Aorta (tissue), 5 donors: ENCODE measurements around the gene BMP6. TPM values are rescaled to one million over a fixed set of nuclear protein-coding genes. Genes with fewer than 3 reads are reported as not detected.

Experiments used
- ATAC-seq: fragments of 200-7000 bp; cut with Tn5 transposase; one replicate; pipeline ENCODE4 v1.9.1; 2022; ENCODE audit warnings: moderate library complexity; ENCODE audit not compliant: low FRiP score
- DNase-seq, 2 donors: peaks; one replicate each; pipeline ENCODE4 v3.0.0-alpha.2; 2020
- H3K27ac ChIP-seq, 2 donors: one replicate each; pipeline ENCODE4 v1.5.1; 2013; ENCODE audit warnings: low read length in 2 of 2, mild to moderate bottlenecking in 2 of 2, moderate library complexity in 2 of 2, control low read depth in 1 of 2, inconsistent platforms in 1 of 2, low read depth in 1 of 2
- H3K27me3 ChIP-seq, 2 donors: one replicate each; pipeline ENCODE4 v1.6.1; 2013; ENCODE audit warnings: control low read depth in 1 of 2, low read length in 1 of 2, mild to moderate bottlenecking in 1 of 2, moderate library complexity in 1 of 2; ENCODE audit not compliant: insufficient read depth in 2 of 2, control insufficient read depth in 1 of 2
- H3K36me3 ChIP-seq, 2 donors: one replicate each; pipeline ENCODE4 v1.6.1; 2013; ENCODE audit warnings: control low read depth in 1 of 2, low read length in 1 of 2, mild to moderate bottlenecking in 1 of 2; ENCODE audit not compliant: insufficient read depth in 2 of 2, control insufficient read depth in 1 of 2
- H3K4me1 ChIP-seq, 2 donors: one replicate each; pipeline ENCODE4 v1.6.1; 2013; ENCODE audit warnings: low read length in 2 of 2, control low read depth in 1 of 2, mild to moderate bottlenecking in 1 of 2, moderate library complexity in 1 of 2; ENCODE audit not compliant: insufficient read depth in 2 of 2, control insufficient read depth in 1 of 2
- H3K4me3 ChIP-seq, 2 donors: one replicate each; pipeline ENCODE4 v1.5.1; 2013; ENCODE audit warnings: low read length in 2 of 2, control low read depth in 1 of 2, mild to moderate bottlenecking in 1 of 2
- H3K9me3 ChIP-seq: one replicate; pipeline ENCODE4 v1.6.1; 2013; ENCODE audit warnings: mild to moderate bottlenecking, low read length; ENCODE audit not compliant: control insufficient read depth
- WGBS, 2 donors: extraction: QIAGEN DNeasy Blood & Tissue Kit; methylation state at CpG; one replicate each; pipeline ENCODE4 v1.1.7; 2013; 5-methylcytosine and 5-hydroxymethylcytosine counted together
- intact Hi-C, 2 donors: fragments of 100-400 bp; cut with DNase I; formaldehyde crosslinking; loops; one replicate each; pipeline versions ENCODE4 v1.14.2 to v1.15.0; 2022
- polyA plus RNA-seq, 2 donors: library from polyadenylated mRNA; stranded (reverse); fragments of 200-250 nt; gene quantifications; one replicate each; pipeline ENCODE4 v1.2.3, GENCODE V29; 2013
- total RNA-seq, 2 donors: library from RNA; stranded (reverse); fragmentation: NEBNext Ultra II Directional; extraction: Animal tissue kit (Norgen Biotek cat#: 25700); gene quantifications; one replicate each; pipeline ENCODE4 v1.2.1, GENCODE V29; 2021
- donor health status: healthy with polysubstance abuse.
- donor health status: Bipolar disorder and iron deficiency.
- donor health status: DM: no; HTN: no; CAD: no.
- donor health status: DM: no; HTN: no; CAD: no.
- donor health status: DM: yes; HTN: yes; CAD: no.

The BMP6 gene
- total and polyA plus RNA-seq, 4 donors = 1.2 to 5.2 (median 4.0) TPM

GRCh38 chr6:7731294-7731693, 5.4 kb downstream of the BMP6 start:
- Histone ChIP-seq H3K4me3 (no peak overlapping the region), H3K27ac (no peak overlapping the region), H3K27me3 (peaks cover 0 to 1% of the 10 kb centered on the region in 2 donors), H3K4me1 (no peaks in the 10 kb centered on the region), H3K36me3 (no peaks in the 10 kb centered on the region), H3K9me3 (no peaks in the 10 kb centered on the region)
- ATAC-seq (no peak), DNase-seq (no peak)
- intact Hi-C loops = no loop called here
- WGBS, 2 donors = 93 to 95% methylated on average over 2 of the region's 2 CpGs

- Histone ChIP-seq H3K4me1 (no peaks in the 10 kb centered on the region), H3K27ac (no peak overlapping the region), H3K9me3 (no peaks in the 10 kb centered on the region), H3K36me3 (no peaks in the 10 kb centered on the region), H3K4me3 (no peak overlapping the region), H3K27me3 (peaks cover 0 to 1% of the 10 kb centered on the region in 2 donors)
- ATAC-seq (no peak), DNase-seq (no peak)
- intact Hi-C loops = no loop called here
These were observed 6.3 kb downstream of the BMP6 start for GRCh38 chr6:7732228-7732627.

- H3K36me3 ChIP-seq = no peaks in the 10 kb centered on the region
- no peak for DNase-seq
- no peak overlapping the region for H3K4me3 ChIP-seq
- H3K27me3 ChIP-seq = peaks cover 1 to 3% of the 10 kb centered on the region in 2 donors
- intact Hi-C loops = no loop called here
- H3K9me3 ChIP-seq = no peaks in the 10 kb centered on the region
- no peak overlapping the region for H3K27ac ChIP-seq
- WGBS, 2 donors = 91 to 93% methylated on average over 18 of the region's 18 CpGs
- ATAC-seq = no peak
- no peaks in the 10 kb centered on the region for H3K4me1 ChIP-seq
These were observed 8.9 kb downstream of the BMP6 start for GRCh38 chr6:7734707-7735383.

GRCh38 chr6:7737106-7737505, 11.2 kb downstream of the BMP6 start:
- Histone ChIP-seq H3K27ac (no peak overlapping the region), H3K27me3 (peaks cover 3 to 8% of the 10 kb centered on the region in 2 donors), H3K4me1 (no peaks in the 10 kb centered on the region), H3K9me3 (peaks cover 3% of the 10 kb centered on the region), H3K4me3 (no peak overlapping the region), H3K36me3 (no peaks in the 10 kb centered on the region)
- intact Hi-C loops = no loop called here
- DNase-seq (no peak), ATAC-seq (no peak)
- 95 to 98% methylated on average over 3 of the region's 3 CpGs for WGBS, 2 donors

DNA sequence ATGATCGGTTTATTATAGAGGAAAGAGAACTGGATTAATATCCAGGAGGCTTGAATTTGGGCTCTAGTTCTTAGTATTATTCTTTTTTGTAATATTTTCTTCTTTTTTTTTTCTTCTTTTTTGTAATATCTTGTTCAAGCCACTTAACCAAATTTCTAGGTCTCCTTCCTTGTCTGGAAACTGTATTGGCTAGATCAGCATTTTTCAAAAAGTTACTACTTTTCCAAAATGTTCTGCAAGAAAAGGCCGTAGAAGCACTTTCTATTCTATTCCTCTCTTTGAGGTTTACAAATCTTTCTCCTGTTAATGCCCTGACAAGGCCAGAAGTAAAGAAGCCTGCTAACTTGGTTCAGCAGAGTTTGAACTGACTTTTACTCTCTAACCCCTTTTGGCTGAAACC, 12.0 kb downstream of the BMP6 start:
- H3K27me3 ChIP-seq = peaks cover 3 to 8% of the 10 kb centered on the region in 2 donors
- no peaks in the 10 kb centered on the region for H3K36me3 ChIP-seq
- H3K27ac ChIP-seq = no peak overlapping the region
- intact Hi-C loops = no loop called here
- ATAC-seq (no peak), DNase-seq (no peak)
- 90% methylated on average over 2 of the region's 2 CpGs for WGBS, 2 donors
- no peaks in the 10 kb centered on the region for H3K4me1 ChIP-seq
- H3K9me3 ChIP-seq = peaks cover 3% of the 10 kb centered on the region
- H3K4me3 ChIP-seq = no peak overlapping the region

DNA sequence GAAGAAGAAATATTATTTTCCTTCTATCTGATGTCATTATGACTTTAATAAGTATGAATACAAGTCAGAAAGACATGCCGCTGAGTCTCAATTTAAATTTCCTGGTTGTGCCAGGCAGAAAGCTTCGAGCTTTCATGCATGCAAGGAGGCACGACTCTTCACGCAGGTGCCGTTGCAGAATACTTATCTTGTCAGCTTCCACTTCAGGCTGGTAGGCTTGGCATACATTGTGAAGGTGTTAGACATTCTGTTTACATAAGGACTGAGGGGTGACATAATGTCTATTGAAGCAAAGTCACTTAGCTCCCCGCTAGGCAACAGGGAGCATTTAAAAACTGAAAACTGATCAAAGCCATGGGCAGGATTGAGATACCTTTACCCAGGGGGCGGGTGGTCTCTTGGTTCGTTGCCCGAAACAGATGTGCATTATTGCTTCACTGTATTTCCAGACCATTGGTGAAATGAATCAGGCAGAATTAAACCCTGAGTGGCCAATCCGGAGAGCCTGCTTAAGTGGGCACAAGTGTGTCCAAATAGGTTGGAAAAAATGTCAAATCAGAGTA, 16.4 kb downstream of the BMP6 start:
- Histone ChIP-seq H3K9me3 (peaks cover 3% of the 10 kb centered on the region), H3K4me3 (no peak overlapping the region), H3K4me1 (no peaks in the 10 kb centered on the region), H3K27ac (no peak overlapping the region), H3K36me3 (no peaks in the 10 kb centered on the region), H3K27me3 (peaks cover 3 to 6% of the 10 kb centered on the region in 2 donors)
- DNase-seq (no peak), ATAC-seq (no peak)
- intact Hi-C loops = no loop called here
- WGBS, 2 donors = 85 to 90% methylated on average over 10 of the region's 10 CpGs

- DNase-seq (no peak), ATAC-seq (no peak)
- intact Hi-C loops = no loop called here
- Histone ChIP-seq H3K4me1 (no peaks in the 10 kb centered on the region), H3K36me3 (no peaks in the 10 kb centered on the region), H3K9me3 (no peaks in the 10 kb centered on the region), H3K27ac (no peak overlapping the region), H3K4me3 (no peak overlapping the region), H3K27me3 (peaks cover 0 to 4% of the 10 kb centered on the region in 2 donors)
- 88 to 92% methylated on average over 10 of the region's 10 CpGs for WGBS, 2 donors
These were observed 20.0 kb downstream of the BMP6 start for GRCh38 chr6:7745942-7746341.

DNA sequence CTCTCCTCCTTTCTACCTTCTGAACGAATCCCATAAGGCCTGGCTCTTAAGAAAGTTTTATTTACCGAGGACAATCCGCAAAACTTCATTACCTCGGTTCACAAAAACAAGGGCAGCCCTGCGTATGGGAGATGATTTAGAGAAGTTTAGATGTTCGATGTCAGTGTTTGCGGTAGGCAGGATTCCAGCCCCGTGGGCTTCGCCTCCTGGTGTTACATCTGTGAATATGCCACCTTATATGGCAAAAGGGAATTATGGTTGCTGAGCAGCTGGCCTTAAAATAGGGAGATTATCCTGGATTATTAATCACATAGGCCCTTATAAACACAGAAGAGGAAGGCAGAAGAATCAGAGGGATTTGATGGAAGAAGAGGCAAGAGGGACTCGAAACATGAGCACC, 21.1 kb downstream of the BMP6 start:
- Histone ChIP-seq H3K4me1 (no peaks in the 10 kb centered on the region), H3K9me3 (no peaks in the 10 kb centered on the region), H3K4me3 (no peak overlapping the region), H3K36me3 (no peaks in the 10 kb centered on the region), H3K27ac (no peak overlapping the region), H3K27me3 (peaks cover 0 to 3% of the 10 kb centered on the region in 2 donors)
- no peak for DNase-seq
- intact Hi-C loops = no loop called here
- ATAC-seq = no peak
- WGBS, 2 donors = 92 to 94% methylated on average over 10 of the region's 10 CpGs

DNA sequence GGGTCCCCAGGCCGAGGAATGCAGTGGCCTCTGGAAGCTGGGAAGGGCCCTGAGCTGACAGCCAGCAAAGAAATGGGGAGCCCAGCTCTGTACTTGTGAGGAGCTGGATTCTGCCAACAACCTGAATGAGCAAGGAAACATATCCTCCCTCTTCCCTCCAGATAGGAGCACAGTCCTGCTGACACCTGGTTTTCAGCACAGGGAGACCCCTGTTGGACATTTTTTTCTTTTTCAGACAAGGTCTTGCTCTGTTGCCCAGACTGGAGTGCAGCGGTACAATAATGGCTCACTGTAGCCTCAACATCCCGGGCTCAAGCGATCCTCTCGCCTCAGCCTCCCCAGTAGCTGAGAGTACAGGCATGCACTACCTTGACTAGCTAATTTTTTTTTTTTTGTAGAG, 21.5 kb downstream of the BMP6 start:
- Histone ChIP-seq H3K4me3 (no peak overlapping the region), H3K27me3 (peaks cover 0 to 3% of the 10 kb centered on the region in 2 donors), H3K27ac (no peak overlapping the region), H3K4me1 (no peaks in the 10 kb centered on the region), H3K9me3 (no peaks in the 10 kb centered on the region), H3K36me3 (no peaks in the 10 kb centered on the region)
- intact Hi-C loops = no loop called here
- no peak for DNase-seq
- ATAC-seq = no peak
- 86 to 94% methylated on average over 5 of the region's 5 CpGs for WGBS, 2 donors
